ENCODE results near the gene AMH.

The AMH gene

GRCh38 chr19:2249880-2250765, 1.0 kb downstream of the AMH start:
- no peak for DNase-seq (ENCODE audit: low read depth)

GRCh38 chr19:2250766-2251105, 1.6 kb downstream of the AMH start:
- no peak for DNase-seq (ENCODE audit: low read depth)

DNA sequence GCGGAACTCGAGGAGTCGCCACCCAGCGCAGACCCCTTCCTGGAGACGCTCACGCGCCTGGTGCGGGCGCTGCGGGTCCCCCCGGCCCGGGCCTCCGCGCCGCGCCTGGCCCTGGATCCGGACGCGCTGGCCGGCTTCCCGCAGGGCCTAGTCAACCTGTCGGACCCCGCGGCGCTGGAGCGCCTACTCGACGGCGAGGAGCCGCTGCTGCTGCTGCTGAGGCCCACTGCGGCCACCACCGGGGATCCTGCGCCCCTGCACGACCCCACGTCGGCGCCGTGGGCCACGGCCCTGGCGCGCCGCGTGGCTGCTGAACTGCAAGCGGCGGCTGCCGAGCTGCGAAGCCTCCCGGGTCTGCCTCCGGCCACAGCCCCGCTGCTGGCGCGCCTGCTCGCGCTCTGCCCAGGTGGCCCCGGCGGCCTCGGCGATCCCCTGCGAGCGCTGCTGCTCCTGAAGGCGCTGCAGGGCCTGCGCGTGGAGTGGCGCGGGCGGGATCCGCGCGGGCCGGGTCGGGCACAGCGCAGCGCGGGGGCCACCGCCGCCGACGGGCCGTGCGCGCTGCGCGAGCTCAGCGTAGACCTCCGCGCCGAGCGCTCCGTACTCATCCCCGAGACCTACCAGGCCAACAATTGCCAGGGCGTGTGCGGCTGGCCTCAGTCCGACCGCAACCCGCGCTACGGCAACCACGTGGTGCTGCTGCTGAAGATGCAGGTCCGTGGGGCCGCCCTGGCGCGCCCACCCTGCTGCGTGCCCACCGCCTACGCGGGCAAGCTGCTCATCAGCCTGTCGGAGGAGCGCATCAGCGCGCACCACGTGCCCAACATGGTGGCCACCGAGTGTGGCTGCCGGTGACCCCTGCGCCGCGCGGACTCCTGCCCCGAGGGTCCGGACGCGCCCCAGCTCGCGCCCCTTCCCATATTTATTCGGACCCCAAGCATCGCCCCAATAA, 2.3 kb downstream of the AMH start:
- DNase-seq (ENCODE audit: low read depth), result no peak

DNA sequence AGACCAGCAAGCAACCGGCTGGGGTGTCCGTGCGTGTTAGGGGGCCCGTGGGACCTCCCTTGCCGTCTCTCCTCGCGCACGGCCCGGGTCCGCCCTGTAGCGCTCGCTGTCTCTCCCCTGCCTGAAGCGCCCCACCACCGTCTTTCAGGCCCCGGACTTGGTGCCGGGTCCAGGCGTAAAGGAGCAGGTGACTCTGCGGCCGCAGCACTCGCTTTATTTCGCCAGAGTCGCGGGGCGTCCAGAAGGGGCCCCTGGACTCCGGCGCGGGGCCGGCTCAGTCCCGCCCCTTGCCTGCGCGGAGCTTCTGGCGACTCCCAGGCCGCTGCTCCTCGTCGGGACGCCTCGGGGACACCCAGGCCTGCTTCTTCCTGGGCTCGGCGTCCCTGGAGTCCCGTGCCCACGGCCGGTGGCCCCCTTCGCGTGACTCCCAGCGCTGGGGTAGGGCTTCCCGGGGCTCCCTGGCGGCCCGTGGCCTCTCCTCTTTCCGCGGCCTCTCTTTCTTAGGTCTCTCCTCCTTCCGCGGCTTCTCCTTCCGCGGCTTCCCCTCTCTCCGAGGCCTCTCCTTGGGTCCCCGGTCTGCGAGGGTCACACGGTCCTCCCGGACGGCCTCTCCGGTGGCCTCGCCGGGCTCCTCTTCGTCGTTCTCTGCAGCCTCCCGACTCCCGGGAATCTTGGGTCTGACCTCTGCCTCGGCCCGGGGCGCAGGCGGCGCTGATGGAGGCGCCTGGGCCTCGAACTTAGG, 3.1 kb downstream of the AMH start:
- no peak for DNase-seq (ENCODE audit: low read depth)

GRCh38 chr19:2252797-2253105, 3.6 kb downstream of the AMH start:
- DNase-seq (ENCODE audit: low read depth), result no peak

DNA sequence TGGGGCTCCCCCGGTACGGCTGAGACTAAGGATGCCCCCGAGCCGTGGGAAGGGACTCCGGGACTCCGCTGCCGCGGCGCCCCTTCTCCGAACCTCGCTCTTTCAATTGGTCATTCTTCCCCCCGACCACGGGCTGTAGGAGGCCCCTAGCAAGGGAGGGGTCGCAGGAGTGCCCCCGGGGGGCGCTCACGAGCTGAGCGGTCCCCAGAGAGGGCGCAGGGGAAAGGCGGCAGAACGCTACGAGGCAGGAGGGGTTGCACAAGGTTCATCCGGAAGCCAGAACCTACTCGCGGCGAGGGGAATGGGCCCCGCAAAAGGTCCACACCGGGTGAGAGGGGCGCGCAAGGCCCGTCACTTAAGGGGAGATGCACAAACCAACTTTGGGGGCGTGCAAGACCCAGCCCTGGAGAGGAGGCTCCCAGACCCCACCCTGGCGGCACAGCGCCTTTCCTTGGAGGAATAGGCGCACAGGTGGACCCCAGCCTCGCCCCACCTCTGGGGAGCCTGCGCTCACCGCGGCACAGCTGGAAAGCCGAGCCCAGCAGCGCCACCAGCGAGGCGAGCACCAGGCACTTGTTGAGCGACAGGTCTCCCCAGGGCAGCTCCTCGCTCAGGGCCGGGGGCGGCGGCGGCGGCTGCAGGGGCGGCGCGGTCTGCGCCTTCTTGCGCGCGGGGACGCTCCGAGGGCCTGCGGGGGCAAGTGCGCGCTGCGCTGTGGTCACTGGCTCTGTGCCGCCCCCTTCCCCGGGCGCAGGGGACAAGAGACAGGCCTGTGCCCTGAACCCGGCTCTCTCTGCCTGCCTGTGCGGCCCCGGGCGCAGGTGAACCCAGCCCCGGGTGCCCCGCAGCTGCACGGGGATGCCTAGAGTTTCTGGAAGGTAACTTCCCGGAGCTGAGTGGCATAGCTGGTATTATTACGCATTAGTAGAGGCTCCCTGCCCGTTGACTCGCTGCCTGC, 4.3 kb downstream of the AMH start:
- DNase-seq (ENCODE audit: low read depth), result no peak

- no peak for DNase-seq (ENCODE audit: low read depth)
Observed at GRCh38 chr19:2254064-2254872, 5.1 kb downstream of the AMH start.

DNA sequence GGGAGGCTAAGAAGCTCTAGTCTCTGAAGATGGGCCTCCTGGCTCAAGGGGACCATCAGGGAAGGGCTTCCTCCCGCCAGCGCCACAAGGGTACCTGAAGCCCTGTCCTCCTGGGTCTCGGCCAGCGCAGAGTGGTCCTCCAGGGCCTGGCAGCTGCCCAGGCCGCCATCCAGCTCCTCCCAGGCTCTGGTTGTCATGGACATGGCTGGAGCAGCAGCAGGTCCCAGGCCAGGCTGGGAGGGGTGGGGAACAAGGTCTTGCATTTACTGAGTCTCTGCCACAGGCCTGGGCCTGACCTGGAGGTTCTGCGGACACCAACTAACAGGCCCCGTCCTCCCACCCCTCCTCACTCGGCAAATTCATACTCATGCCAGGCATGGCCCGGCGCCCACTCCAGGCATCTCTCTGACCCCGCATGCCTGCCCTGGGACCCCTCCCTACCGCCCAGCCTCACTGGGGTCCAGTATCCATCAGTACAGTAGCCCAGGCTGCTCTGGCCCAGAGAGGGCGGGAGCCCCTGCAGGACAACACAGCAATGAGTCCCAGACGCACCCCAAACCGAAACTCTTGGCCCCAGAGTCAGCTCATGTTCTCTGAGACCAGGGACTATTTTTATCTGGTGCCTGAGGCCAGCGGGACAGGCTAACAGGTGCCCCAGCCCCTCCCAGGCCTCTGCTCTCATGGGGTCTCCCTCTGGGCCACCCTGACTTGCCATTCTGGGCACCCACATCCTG, 6.2 kb downstream of the AMH start:
- DNase-seq (ENCODE audit: low read depth), result no peak

GRCh38 chr19:2255982-2256685, 7.0 kb downstream of the AMH start, which contains the start of gene JSRP1:
Gene JSRP1, minus strand, starts transcription at chr19:2256417. Its CDS starts 1,103 bp downstream, at chr19:2255314.
- no peak for DNase-seq (ENCODE audit: low read depth)

- DNase-seq (ENCODE audit: low read depth), result no peak
Observed at GRCh38 chr19:2259336-2259735, 10.2 kb downstream of the AMH start.

GRCh38 chr19:2260341-2260805, 11.2 kb downstream of the AMH start:
- no peak for DNase-seq (ENCODE audit: low read depth)

GRCh38 chr19:2261438-2262172, 12.5 kb downstream of the AMH start:
- no peak for DNase-seq (ENCODE audit: low read depth)

GRCh38 chr19:2266183-2266993, 17.3 kb downstream of the AMH start:
- DNase-seq (ENCODE audit: low read depth), result no peak

- no peak for DNase-seq (ENCODE audit: low read depth)
Observed at GRCh38 chr19:2268480-2268830, 19.3 kb downstream of the AMH start.

DNA sequence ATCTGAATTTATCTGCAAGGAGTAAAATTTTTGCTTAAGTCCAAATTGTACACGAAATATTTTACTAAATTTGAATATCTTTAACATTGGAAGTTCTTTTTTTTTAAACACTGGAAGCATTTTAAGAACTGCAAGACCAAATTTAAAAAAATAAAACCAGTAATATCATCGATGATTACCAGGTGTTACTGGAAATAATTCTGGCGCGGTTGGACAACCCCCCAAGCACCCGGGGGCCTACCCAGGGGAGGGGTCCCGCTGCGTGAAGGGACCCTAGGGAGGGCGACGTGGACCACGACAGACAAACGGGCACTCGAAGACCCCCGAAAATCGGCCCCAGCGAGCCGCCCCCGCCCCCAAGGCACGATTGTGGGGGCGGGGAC, 19.7 kb downstream of the AMH start:
- DNase-seq (ENCODE audit: low read depth), result no peak

DNA sequence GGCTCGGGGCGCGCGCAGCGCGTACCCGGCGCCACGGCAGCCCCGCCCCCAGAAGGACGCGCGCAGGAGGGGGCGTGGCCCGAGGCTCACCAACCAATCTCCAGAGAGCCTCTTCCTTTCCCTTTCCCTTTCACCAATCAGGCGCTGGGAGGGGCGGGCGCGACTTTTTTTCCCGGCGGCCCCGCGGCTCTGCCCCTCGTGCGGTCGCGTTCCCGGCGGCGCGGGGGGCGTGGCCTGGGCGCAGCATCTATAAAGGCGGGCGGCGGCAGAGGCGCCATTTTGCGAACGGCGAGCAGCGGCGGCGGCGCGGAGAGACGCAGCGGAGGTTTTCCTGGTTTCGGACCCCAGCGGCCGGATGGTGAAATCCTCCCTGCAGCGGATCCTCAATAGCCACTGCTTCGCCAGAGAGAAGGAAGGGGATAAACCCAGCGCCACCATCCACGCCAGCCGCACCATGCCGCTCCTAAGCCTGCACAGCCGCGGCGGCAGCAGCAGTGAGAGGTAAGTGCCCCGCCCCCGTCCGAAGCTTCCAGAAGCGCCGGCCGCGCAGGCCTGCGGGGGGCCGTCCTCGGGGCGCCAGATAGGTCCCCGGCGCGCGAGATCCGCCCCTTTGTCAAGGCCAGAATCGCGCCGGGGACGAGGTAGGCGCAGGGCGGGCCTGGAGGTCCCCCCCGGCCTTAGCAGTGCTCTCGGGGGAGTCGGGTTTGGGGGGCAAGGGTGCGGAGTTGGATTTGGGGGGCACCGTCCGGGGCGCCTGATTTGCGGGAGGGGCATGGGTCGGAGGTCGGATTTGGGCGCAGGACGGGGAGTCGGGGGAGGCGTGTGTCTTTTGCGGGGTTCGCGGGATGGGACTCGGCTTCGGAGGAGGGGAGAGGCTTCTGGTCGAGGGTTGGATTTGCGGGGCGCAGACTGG, 20.4 kb downstream of the AMH start:
- peak; percentile 99 for DNase-seq (ENCODE audit: low read depth)

GRCh38 chr19:2270157-2270422, 21.0 kb downstream of the AMH start:
- no peak for DNase-seq (ENCODE audit: low read depth)
